Osteoblast (primary cell): ENCODE data around the gene CEBPG. TPM values are rescaled to one million over a fixed set of nuclear protein-coding genes. Genes with fewer than 3 reads are reported as not detected.
A peak's percentile ranks its signal among the peaks of the same experiment; 100 is the strongest.

ENCODE experiments used
- DNase-seq: peaks from one replicate; pipeline ENCODE4 v3.0.0; 2011; ENCODE audit warnings: low spot score, mixed read lengths; ENCODE audit not compliant: insufficient read length; ENCODE audit errors: missing footprints
- H2AFZ ChIP-seq: 2 replicates; pipeline ENCODE4 v1.6.0; 2011; ENCODE audit warnings: mild to moderate bottlenecking, low read length
- H3K27ac ChIP-seq: 2 replicates; pipeline ENCODE4 v1.5.1; 2011; ENCODE audit warnings: mild to moderate bottlenecking, low read depth, low read length, moderate library complexity
- H3K27me3 ChIP-seq: 2 replicates; pipeline ENCODE4 v1.6.0; 2012; ENCODE audit warnings: mild to moderate bottlenecking, control low read depth, inconsistent platforms, low read length, moderate library complexity; ENCODE audit not compliant: insufficient read depth
- H3K36me3 ChIP-seq: 2 replicates; pipeline ENCODE4 v1.5.1; 2011; ENCODE audit warnings: mild to moderate bottlenecking, low read length, control low read depth, moderate library complexity; ENCODE audit not compliant: insufficient read depth
- H3K4me1 ChIP-seq: 2 replicates; pipeline ENCODE4 v1.5.1; 2011; ENCODE audit warnings: mild to moderate bottlenecking, low read length, control low read depth, moderate library complexity; ENCODE audit not compliant: insufficient read depth
- H3K4me2 ChIP-seq: 2 replicates; pipeline ENCODE4 v1.6.0; 2011; ENCODE audit warnings: mild to moderate bottlenecking, low read length; ENCODE audit not compliant: insufficient read depth
- H3K4me3 ChIP-seq: fragments of 200-600 bp; sonication (generic); 3 replicates; pipeline ENCODE4 v1.5.1; 2012; ENCODE audit warnings: mild to moderate bottlenecking, low read length, inconsistent platforms; ENCODE audit not compliant: insufficient read depth
- H3K79me2 ChIP-seq: 2 replicates; pipeline ENCODE4 v1.6.0; 2012; ENCODE audit warnings: mild to moderate bottlenecking, low read length, control low read depth, inconsistent platforms; ENCODE audit not compliant: insufficient read depth
- H3K9me3 ChIP-seq: 2 replicates; pipeline ENCODE4 v1.5.1; 2011; ENCODE audit warnings: low read depth, low read length, control low read depth
- H4K20me1 ChIP-seq: 2 replicates; pipeline ENCODE4 v1.6.0; 2012; ENCODE audit warnings: mild to moderate bottlenecking, low read length, control low read depth; ENCODE audit not compliant: insufficient read depth
- CTCF ChIP-seq: IDR thresholded peaks from 2 replicates; pipeline ENCODE4 v1.5.1; 2011; ENCODE audit warnings: mild to moderate bottlenecking, low read depth, low read length, moderate library complexity; ENCODE audit errors: extremely low read depth
- total RNA-seq: library from RNA; depleted of rRNA; stranded (reverse); fragments of >200 nt; gene quantifications from 2 replicates; pipeline ENCODE4 v1.2.3, GENCODE V29; 2012

Gene CEBPG
- total RNA-seq, 1 donor = 35.5 TPM

- peaks cover 5% of the 10 kb centered on the region for H3K4me1 ChIP-seq
- no peak overlapping the region for H3K4me2 ChIP-seq
- no peak overlapping the region for H3K4me3 ChIP-seq
Measured at GRCh38 chr19:33421368-33421767, 47.9 kb downstream of the CEBPG start.

GRCh38 chr19:33422369-33423180, 49.1 kb downstream of the CEBPG start:
- Histone ChIP-seq H4K20me1 (peaks cover 4% of the 10 kb centered on the region), H3K9me3 (no peaks in the 10 kb centered on the region), H3K27ac (no peak overlapping the region), H3K79me2 (no peaks in the 10 kb centered on the region), H2AFZ (no peak overlapping the region), H3K4me3 (no peak overlapping the region), H3K36me3 (no peaks in the 10 kb centered on the region), H3K4me2 (no peak overlapping the region), H3K4me1 (no peaks in the 10 kb centered on the region), H3K27me3 (no peaks in the 10 kb centered on the region)
- DNase-seq = peak; percentile 35
- TF ChIP-seq CTCF = no peak

More at GRCh38 chr19:33421368-33421767, 47.9 kb downstream of the CEBPG start:
- H2AFZ ChIP-seq = no peak overlapping the region
- H3K27ac ChIP-seq = no peak overlapping the region
- no peaks in the 10 kb centered on the region for H3K79me2 ChIP-seq
- peaks cover 12% of the 10 kb centered on the region for H4K20me1 ChIP-seq
- DNase-seq = no peak
- no peak for TF ChIP-seq CTCF
- no peaks in the 10 kb centered on the region for H3K36me3 ChIP-seq
- H3K9me3 ChIP-seq = no peaks in the 10 kb centered on the region
- no peaks in the 10 kb centered on the region for H3K27me3 ChIP-seq

GRCh38 chr19:33424181-33424580, 50.7 kb downstream of the CEBPG start:
- Histone ChIP-seq H4K20me1 (peaks cover 4% of the 10 kb centered on the region), H3K27me3 (no peaks in the 10 kb centered on the region), H3K4me1 (no peaks in the 10 kb centered on the region), H3K36me3 (no peaks in the 10 kb centered on the region), H2AFZ (no peak overlapping the region), H3K79me2 (no peaks in the 10 kb centered on the region), H3K4me2 (no peak overlapping the region), H3K4me3 (no peak overlapping the region), H3K27ac (no peak overlapping the region), H3K9me3 (no peaks in the 10 kb centered on the region)
- TF ChIP-seq CTCF = no peak
- no peak for DNase-seq

GRCh38 chr19:33426621-33427361, 53.3 kb downstream of the CEBPG start:
- H3K4me1 ChIP-seq = no peaks in the 10 kb centered on the region
- no peaks in the 10 kb centered on the region for H3K36me3 ChIP-seq
- H3K27me3 ChIP-seq = no peaks in the 10 kb centered on the region
- H3K27ac ChIP-seq = no peak overlapping the region
- H3K4me3 ChIP-seq = no peak overlapping the region
- no peak overlapping the region for H2AFZ ChIP-seq
- no peak overlapping the region for H3K4me2 ChIP-seq
- DNase-seq = peak; percentile 49
- H3K79me2 ChIP-seq = no peaks in the 10 kb centered on the region
- H3K9me3 ChIP-seq = no peaks in the 10 kb centered on the region
- TF ChIP-seq CTCF = no peak
- peaks cover 4% of the 10 kb centered on the region for H4K20me1 ChIP-seq
